Chondrocyte (in vitro differentiated cells): ENCODE data around the gene MME. TPM values are rescaled to one million over a fixed set of nuclear protein-coding genes. Genes with fewer than 3 reads are reported as not detected.

Experiments used
- DNase-seq: peaks from one replicate; pipeline ENCODE4 v3.0.0; 2021; ENCODE audit warnings: mixed read lengths, low spot score
- H3K27ac Mint-ChIP-seq: one replicate; pipeline ENCODE4 v1.8.0; 2021; ENCODE audit warnings: mild to moderate bottlenecking, moderate library complexity, mixed read lengths; ENCODE audit not compliant: unreplicated experiment
- H3K27me3 Mint-ChIP-seq: 2 replicates; pipeline ENCODE4 v1.8.0; 2021; ENCODE audit warnings: low read depth, mixed read lengths
- H3K36me3 Mint-ChIP-seq: 2 replicates; pipeline ENCODE4 v1.8.0; 2021; ENCODE audit warnings: low read depth, mixed read lengths
- H3K4me1 Mint-ChIP-seq: 2 replicates; pipeline ENCODE4 v1.8.0; 2021; ENCODE audit warnings: low read depth, mild to moderate bottlenecking, mixed read lengths
- H3K4me3 Mint-ChIP-seq: one replicate; pipeline ENCODE4 v1.8.0; 2021; ENCODE audit warnings: mild to moderate bottlenecking, moderate library complexity, mixed read lengths; ENCODE audit not compliant: unreplicated experiment
- H3K9me3 Mint-ChIP-seq: 2 replicates; pipeline ENCODE4 v1.8.0; 2021; ENCODE audit warnings: low read depth, mixed read lengths
- total RNA-seq: library from RNA; stranded (reverse); gene quantifications from 3 replicates; pipeline ENCODE4 v1.2.1, GENCODE V29; 2021
- TF ChIP-seq, protein P1 (sequence below): fragments of 200-600 bp; sonication (generic); IDR thresholded peaks from 2 replicates; pipeline ENCODE4 v1.5.0; 2021; ENCODE audit warnings: antibody characterized with exemption, mild to moderate bottlenecking, moderate library complexity

The MME gene
- total RNA-seq, 1 donor from 2014 or later = 2.5 TPM

GRCh38 chr3:155070316-155070715 is 9.8 kb upstream of the MME start:
- TF ChIP-seq, protein P1, sequence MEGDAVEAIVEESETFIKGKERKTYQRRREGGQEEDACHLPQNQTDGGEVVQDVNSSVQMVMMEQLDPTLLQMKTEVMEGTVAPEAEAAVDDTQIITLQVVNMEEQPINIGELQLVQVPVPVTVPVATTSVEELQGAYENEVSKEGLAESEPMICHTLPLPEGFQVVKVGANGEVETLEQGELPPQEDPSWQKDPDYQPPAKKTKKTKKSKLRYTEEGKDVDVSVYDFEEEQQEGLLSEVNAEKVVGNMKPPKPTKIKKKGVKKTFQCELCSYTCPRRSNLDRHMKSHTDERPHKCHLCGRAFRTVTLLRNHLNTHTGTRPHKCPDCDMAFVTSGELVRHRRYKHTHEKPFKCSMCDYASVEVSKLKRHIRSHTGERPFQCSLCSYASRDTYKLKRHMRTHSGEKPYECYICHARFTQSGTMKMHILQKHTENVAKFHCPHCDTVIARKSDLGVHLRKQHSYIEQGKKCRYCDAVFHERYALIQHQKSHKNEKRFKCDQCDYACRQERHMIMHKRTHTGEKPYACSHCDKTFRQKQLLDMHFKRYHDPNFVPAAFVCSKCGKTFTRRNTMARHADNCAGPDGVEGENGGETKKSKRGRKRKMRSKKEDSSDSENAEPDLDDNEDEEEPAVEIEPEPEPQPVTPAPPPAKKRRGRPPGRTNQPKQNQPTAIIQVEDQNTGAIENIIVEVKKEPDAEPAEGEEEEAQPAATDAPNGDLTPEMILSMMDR = no peak
- Mint-ChIP-seq H3K4me3 (no peak overlapping the region), H3K4me1 (peaks cover 31% of the 10 kb centered on the region), H3K27ac (peak overlapping the region; percentile 60), H3K27me3 (no peaks in the 10 kb centered on the region), H3K9me3 (peaks cover 3% of the 10 kb centered on the region), H3K36me3 (no peaks in the 10 kb centered on the region)
- DNase-seq = no peak

DNA sequence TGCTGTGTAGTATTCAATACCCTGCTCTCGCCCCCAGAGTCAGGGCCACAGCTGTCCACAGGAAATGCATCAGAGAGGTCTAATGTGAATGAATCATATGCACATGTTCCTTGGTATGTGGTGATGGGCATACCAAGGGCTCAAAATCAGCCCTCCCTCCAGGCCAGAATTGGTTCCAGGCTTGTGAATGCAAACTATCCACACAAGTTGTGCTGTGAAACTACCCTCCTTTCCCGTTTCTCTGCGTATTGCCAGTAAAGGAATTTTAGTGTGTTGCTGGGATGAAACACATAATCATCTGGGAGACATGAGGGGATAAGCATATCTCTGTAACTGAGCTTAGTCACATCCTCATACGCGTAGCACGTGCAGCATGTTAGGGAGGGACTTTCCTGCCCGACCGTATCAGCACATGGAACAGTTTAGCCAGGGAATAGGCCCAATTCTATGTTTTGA is 9.2 kb upstream of the MME start:
- H3K36me3 Mint-ChIP-seq = no peaks in the 10 kb centered on the region
- no peaks in the 10 kb centered on the region for H3K27me3 Mint-ChIP-seq
- peaks cover 26% of the 10 kb centered on the region for H3K4me1 Mint-ChIP-seq
- TF ChIP-seq, protein P1 = no peak
- no peak overlapping the region for H3K4me3 Mint-ChIP-seq
- H3K27ac Mint-ChIP-seq = peak overlapping the region; percentile 81
- DNase-seq = no peak
- peaks cover 8% of the 10 kb centered on the region for H3K9me3 Mint-ChIP-seq

DNA sequence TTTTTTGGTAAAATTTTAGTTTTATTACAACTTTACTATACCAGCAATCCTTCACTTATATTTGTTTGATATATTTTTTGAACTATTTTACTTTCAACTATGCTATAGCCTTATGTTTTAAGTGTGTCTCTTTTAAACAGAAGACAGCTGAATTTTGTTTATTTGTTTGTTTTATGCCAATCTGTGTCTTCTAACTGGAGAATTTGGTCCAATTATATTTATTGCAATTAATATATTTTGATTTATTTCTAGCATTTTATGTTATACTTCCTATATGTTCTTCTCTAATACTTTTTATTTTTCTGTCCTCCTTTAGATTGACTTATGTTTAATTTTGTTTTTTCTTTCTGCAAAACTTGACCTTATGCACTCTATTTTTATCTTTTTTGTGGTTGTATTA is 4.9 kb upstream of the MME start:
- H3K36me3 Mint-ChIP-seq = no peaks in the 10 kb centered on the region
- peaks cover 15% of the 10 kb centered on the region for H3K27me3 Mint-ChIP-seq
- no peak overlapping the region for H3K4me3 Mint-ChIP-seq
- H3K4me1 Mint-ChIP-seq = peaks cover 29% of the 10 kb centered on the region
- H3K9me3 Mint-ChIP-seq = peaks cover 9% of the 10 kb centered on the region
- H3K27ac Mint-ChIP-seq = no peak overlapping the region
- TF ChIP-seq, protein P1 = no peak
- no peak for DNase-seq

- no peak for DNase-seq
- Mint-ChIP-seq H3K9me3 (peaks cover 9% of the 10 kb centered on the region), H3K36me3 (no peaks in the 10 kb centered on the region), H3K4me1 (peaks cover 22% of the 10 kb centered on the region), H3K27me3 (peaks cover 28% of the 10 kb centered on the region), H3K27ac (no peak overlapping the region), H3K4me3 (no peak overlapping the region)
- TF ChIP-seq, protein P1 = no peak
Observed at GRCh38 chr3:155076888-155077287, 3.2 kb upstream of the MME start.

DNA sequence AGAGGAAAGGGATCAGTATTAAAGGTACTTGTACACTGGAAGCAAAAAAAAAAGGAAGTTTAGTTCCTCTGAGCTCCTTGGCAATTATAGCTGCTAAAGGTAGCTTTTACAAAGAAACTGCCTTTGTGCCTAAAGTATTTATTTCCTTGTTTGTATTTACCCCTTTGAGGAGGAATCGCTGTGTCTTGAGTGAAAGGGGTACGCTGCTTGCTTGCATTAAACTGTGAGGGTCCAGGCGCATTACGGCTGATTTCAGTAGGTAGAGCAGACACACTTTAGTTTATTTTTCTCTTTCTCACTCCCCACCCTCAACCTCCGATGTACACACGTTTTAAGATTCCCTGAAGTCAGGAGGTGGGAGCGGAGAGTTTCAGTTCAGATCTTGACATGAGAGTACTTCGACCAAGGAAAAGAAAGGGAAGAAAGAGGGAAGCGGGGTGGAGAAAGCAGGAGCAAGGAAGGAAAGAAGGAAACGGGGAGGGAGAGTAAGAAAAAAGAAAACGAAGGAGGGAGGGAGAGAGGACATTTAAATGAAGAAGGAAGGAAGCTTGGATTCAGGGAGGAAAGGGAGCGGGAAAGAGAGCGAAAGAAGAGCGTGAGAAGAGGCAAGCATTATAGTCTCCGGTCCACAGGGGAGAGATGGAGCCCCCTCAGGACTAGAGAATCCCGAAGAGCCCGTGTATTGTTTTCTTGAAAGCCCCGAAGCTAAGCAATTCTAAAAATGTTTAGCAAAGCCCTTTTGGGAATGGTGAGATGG is 1.2 kb upstream of the MME start:
- H3K27ac Mint-ChIP-seq = peak overlapping the region; percentile 29
- peaks cover 19% of the 10 kb centered on the region for H3K4me1 Mint-ChIP-seq
- H3K27me3 Mint-ChIP-seq = peaks cover 33% of the 10 kb centered on the region
- no peaks in the 10 kb centered on the region for H3K36me3 Mint-ChIP-seq
- peak overlapping the region; percentile 65 for H3K4me3 Mint-ChIP-seq
- H3K9me3 Mint-ChIP-seq = peaks cover 9% of the 10 kb centered on the region
- no peak for DNase-seq
- TF ChIP-seq, protein P1 = no peak
